Measurements from ENCODE around the gene HS3ST2. TPM values are rescaled to one million over a fixed set of nuclear protein-coding genes. Genes with fewer than 3 reads are reported as not detected.

Gene HS3ST2
- total RNA-seq, 4 donors from 2014 or later = 0.87 to 3.0 (median 2.3) TPM

DNA sequence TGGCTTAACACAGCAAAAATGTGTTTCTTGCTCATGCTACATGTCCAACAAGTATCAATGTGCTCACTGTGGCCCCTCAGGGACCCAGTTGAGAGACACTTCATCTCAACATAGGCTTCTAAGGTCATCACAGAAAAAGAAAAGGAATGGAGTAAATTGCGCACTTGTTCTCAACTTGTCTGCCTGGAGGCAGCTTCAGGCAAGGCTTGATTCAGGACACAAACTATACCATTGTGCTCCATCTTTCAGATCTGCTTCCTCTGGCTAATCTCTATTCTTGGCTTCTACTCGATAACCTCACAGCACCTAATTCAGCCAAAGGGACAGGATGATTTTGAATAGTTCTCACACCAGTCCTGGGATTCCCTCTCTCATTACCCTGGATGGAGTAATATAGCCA lies 35.6 kb downstream of the HS3ST2 start:
- DNase-seq (ENCODE audit: low spot score in 2 of 2) = no peak
- Histone ChIP-seq H3K4me1 (no peaks in the 10 kb centered on the region), H3K27me3 (no peaks in the 10 kb centered on the region), H3K27ac (no peak overlapping the region), H3K9me3 (no peaks in the 10 kb centered on the region), H3K4me3 (no peak overlapping the region), H3K36me3 (no peaks in the 10 kb centered on the region)
- WGBS, 2 donors = 62 to 67% methylated on average over 2 of the region's 2 CpGs
- TF ChIP-seq EP300 (IDR thresholded peaks at IDR 0.05) = no peak
- TF ChIP-seq POLR2A (IDR thresholded peaks at IDR 0.05) = no peak
- TF ChIP-seq, protein P1, sequence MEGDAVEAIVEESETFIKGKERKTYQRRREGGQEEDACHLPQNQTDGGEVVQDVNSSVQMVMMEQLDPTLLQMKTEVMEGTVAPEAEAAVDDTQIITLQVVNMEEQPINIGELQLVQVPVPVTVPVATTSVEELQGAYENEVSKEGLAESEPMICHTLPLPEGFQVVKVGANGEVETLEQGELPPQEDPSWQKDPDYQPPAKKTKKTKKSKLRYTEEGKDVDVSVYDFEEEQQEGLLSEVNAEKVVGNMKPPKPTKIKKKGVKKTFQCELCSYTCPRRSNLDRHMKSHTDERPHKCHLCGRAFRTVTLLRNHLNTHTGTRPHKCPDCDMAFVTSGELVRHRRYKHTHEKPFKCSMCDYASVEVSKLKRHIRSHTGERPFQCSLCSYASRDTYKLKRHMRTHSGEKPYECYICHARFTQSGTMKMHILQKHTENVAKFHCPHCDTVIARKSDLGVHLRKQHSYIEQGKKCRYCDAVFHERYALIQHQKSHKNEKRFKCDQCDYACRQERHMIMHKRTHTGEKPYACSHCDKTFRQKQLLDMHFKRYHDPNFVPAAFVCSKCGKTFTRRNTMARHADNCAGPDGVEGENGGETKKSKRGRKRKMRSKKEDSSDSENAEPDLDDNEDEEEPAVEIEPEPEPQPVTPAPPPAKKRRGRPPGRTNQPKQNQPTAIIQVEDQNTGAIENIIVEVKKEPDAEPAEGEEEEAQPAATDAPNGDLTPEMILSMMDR (IDR thresholded peaks at IDR 0.05) = no peak

DNA sequence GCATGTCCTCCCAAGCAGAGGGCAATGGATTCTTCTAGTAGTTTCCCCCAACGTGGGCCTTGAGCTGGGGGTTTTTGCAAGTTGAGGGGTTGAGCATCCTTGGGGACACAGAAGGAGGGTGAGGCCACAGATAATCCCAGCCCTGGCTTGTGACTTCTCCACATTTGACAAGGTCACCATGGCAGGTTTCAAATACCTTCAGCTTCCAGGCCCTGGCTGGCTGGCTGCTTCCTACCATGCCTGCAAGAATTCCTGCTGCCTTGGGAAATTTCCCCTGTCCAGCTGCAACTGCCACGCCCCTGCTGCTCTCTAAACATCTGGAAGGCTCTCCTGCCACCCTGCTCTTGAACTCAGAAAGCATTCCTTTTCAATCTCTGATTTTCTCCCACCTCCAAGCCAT lies 41.3 kb downstream of the HS3ST2 start:
- 50 to 61% methylated on average over 2 of the region's 2 CpGs for WGBS, 2 donors
- Histone ChIP-seq H3K4me3 (no peak overlapping the region), H3K27me3 (no peaks in the 10 kb centered on the region), H3K9me3 (no peaks in the 10 kb centered on the region), H3K27ac (no peak overlapping the region), H3K4me1 (no peaks in the 10 kb centered on the region), H3K36me3 (no peaks in the 10 kb centered on the region)
- TF ChIP-seq POLR2A (IDR thresholded peaks at IDR 0.05) (no peak), EP300 (IDR thresholded peaks at IDR 0.05) (no peak)
- TF ChIP-seq, protein P1 (IDR thresholded peaks at IDR 0.05) = no peak
- DNase-seq (ENCODE audit: low spot score in 2 of 2) = no peak

DNA sequence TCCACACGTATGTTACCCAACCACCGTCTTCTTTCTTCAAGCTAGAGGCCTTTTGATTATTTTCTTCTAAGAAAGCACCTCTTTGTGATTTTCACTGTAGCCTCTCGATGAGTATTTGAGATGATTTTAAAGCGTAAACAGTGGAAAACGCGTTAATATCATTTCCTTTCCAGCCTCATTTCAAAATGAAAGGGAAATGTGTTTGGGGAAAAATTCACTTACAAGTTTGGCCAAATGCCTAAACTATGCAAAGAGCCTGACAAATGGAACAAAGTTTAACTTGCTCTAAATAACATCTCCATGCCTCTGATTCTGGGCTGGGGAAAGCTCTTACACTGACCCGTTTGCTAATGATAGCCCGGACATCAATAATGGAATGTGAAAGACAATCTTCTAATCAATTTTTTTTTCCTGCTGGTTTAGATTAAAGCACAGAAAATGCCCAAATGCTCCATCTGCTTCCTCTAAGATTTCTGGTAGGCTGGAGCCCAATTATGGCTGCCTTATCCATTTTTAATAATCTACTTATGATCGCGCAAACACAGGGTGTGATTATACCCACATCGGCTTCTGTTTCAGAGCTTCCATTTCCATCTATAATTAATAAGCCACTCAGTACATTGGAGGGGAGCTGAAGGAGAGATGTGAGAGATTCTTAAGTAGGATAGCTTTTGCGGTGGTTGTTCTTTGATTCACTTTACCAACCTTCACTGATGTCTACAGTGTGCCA lies 43.5 kb downstream of the HS3ST2 start:
- H3K36me3 ChIP-seq = no peaks in the 10 kb centered on the region
- no peaks in the 10 kb centered on the region for H3K27me3 ChIP-seq
- no peak for TF ChIP-seq POLR2A (IDR thresholded peaks at IDR 0.05)
- TF ChIP-seq, protein P1 (IDR thresholded peaks at IDR 0.05) = no peak
- no peak for TF ChIP-seq EP300 (IDR thresholded peaks at IDR 0.05)
- no peaks in the 10 kb centered on the region for H3K4me1 ChIP-seq
- 64 to 66% methylated on average over 12 of the region's 12 CpGs for whole genome bisulfite sequencing, 2 donors
- H3K9me3 ChIP-seq = no peaks in the 10 kb centered on the region
- H3K27ac ChIP-seq = no peak overlapping the region
- no peak for DNase-seq (ENCODE audit: low spot score in 2 of 2)
- H3K4me3 ChIP-seq = no peak overlapping the region

DNA sequence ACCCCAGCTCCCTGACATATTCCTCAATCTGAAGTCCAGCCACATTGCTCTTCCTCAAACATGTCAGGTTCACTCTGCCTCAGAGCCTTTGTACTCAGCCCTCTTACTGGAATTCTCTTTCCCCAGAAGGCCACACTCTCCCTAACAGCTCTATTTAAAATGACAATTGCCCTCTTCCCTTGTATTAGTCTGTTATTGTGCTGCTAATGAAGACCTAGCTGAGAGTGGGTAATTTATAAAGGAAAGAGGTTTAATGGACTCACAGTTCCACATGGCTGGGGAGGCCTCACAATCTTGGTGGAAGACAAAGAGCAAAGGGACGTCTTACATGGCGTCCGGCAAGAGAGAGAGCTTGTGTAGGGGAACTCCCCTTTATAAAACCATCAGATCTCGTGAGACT lies 46.0 kb downstream of the HS3ST2 start:
- DNase-seq (ENCODE audit: low spot score in 2 of 2) = no peak
- no peaks in the 10 kb centered on the region for H3K4me1 ChIP-seq
- H3K27ac ChIP-seq = no peak overlapping the region
- 68 to 75% methylated on average over 4 of the region's 4 CpGs for WGBS, 2 donors
- no peaks in the 10 kb centered on the region for H3K27me3 ChIP-seq
- H3K36me3 ChIP-seq = no peaks in the 10 kb centered on the region
- no peaks in the 10 kb centered on the region for H3K9me3 ChIP-seq
- TF ChIP-seq, protein P1 (IDR thresholded peaks at IDR 0.05) = no peak
- no peak for TF ChIP-seq EP300 (IDR thresholded peaks at IDR 0.05)
- no peak for TF ChIP-seq POLR2A (IDR thresholded peaks at IDR 0.05)
- H3K4me3 ChIP-seq = no peak overlapping the region

DNA sequence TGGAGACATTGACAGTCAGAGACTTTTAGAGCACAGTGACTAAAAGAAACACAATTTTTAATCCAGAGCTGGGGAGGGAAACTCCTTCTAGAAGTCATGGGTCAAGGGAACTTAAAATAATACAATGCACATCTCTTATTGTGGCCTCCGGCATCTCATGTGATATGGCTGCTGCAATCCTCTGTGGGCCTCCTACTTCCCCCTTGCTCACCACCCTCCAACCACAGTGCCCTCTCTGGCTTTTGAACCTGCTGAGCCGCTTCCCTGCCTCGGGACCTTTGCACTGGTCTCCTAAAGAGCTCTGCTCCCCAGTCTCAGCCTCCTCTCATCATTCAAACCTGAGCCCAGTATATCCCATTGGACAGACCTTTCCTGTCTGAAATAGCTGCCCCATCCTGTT lies 47.6 kb downstream of the HS3ST2 start:
- Histone ChIP-seq H3K27me3 (no peaks in the 10 kb centered on the region), H3K4me3 (no peak overlapping the region), H3K4me1 (no peaks in the 10 kb centered on the region), H3K9me3 (no peaks in the 10 kb centered on the region), H3K36me3 (no peaks in the 10 kb centered on the region), H3K27ac (no peak overlapping the region)
- no peak for TF ChIP-seq POLR2A (IDR thresholded peaks at IDR 0.05)
- DNase-seq (ENCODE audit: low spot score in 2 of 2) = no peak
- WGBS, 2 donors = 72 to 78% methylated on average over 3 of the region's 3 CpGs

All from tibial nerve (tissue), 4 donors.